GM18498 (cell line): ENCODE measurements around the gene CYP3A5.
"Not testable (repeated sequence)": the region's sequence is repeated elsewhere in the genome, so short reads cannot be mapped to it uniquely, and the experiment has no call there.

Experiments
- ATAC-seq: cut with Tn5 transposase; IDR thresholded peaks from one replicate; pipeline ENCODE4 v1.9.1; 2021; ENCODE audit warnings: mild to moderate bottlenecking, moderate library complexity; ENCODE audit not compliant: unreplicated experiment

The CYP3A5 gene

DNA sequence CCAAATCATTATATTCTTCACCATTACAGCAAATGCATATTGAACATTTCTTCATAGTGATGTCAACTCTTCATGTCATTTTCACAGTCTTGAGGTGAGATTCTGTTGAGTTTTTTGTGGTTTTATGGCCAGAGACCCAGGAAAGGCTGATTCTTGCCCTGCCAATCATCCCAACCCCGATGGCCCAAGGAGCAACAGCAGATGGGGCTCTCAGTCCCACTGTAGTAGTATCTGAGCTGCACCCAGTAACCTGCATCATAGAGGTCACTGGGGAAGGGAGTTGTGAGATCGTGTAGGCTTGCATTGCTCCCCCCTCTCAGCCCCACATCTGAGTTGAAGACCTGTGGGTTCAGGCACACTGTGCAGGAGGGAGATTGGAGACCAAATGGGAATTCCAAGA, 36.3 kb downstream of the CYP3A5 start:
- no peak for ATAC-seq

DNA sequence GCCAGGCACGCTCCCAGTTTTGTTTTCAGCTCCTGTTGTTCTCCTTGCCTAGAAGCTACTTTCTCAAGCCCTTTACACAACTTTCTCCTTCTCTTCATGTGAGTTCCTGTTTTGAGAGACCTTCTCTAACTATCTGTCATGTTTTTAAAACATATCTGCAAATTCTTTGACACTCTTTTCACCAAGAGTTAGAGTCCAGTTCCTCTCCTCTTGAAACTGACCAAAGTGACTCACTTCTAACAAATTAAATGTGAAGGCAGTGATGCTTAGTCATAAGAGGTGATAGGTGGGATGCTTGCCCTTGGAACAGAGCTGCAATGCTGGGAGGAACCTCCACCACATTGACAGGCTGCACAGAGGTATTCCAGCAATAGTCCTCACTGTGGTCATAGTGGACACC, 37.8 kb downstream of the CYP3A5 start:
- ATAC-seq: no peak

DNA sequence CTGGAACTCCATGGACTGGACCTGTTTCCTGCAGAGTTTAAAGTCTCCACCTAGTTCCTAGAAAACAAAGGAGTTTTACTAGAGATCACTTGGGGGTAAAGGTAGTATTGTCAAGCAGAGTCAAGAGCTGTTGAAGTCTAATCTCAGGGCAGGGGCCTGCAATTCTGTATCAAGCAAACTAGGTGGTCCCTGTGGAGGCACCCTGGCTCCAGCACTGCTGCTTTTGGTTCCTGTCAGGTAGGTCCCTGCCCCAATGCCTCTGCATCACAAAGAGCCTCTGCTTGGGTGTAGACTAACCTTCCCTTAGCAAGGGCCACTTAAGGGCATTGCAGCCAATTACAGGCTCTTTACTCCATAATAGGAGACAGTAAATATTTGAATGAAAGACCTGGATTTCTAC, 40.5 kb downstream of the CYP3A5 start:
- ATAC-seq: no peak

DNA sequence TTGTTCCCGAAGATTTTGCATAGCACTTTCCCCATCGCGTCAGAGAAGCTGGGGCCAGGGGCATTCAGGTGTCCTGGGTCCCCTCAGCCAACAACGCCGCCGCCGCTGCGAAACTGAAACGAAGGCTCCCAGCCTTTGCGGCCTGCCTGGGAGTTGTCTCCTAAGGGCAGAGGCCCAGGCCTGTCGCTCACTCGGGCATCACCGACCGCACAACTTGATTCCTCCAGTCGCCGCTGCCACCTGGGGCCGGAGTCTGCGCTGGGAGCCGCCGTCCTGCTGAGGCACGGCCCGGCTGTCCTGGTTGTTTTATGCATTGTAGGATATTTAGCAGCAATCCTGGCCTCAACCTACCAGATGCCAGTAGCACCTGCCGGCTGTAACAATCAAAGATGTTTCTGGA, 41.1 kb downstream of the CYP3A5 start:
- ATAC-seq: no peak

DNA sequence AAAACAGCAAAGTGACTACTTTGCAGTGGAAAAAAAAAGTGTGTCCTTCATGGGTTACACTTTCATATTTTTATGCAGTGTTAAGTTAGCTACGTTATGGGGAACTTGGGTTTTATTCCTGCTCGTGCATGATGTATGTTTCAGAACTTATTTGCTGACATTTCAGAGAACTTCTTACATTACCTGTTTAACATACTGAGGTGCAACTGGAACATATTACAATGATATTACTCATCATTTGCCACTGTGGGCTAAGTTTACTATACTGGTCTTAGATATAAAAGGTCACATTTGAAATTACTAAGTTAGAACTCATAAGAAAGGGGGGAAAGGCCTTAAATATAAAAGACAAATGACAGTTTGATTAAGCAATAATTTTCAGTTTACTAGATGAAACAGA, 42.4 kb downstream of the CYP3A5 start:
- ATAC-seq: not testable (repeated sequence)

DNA sequence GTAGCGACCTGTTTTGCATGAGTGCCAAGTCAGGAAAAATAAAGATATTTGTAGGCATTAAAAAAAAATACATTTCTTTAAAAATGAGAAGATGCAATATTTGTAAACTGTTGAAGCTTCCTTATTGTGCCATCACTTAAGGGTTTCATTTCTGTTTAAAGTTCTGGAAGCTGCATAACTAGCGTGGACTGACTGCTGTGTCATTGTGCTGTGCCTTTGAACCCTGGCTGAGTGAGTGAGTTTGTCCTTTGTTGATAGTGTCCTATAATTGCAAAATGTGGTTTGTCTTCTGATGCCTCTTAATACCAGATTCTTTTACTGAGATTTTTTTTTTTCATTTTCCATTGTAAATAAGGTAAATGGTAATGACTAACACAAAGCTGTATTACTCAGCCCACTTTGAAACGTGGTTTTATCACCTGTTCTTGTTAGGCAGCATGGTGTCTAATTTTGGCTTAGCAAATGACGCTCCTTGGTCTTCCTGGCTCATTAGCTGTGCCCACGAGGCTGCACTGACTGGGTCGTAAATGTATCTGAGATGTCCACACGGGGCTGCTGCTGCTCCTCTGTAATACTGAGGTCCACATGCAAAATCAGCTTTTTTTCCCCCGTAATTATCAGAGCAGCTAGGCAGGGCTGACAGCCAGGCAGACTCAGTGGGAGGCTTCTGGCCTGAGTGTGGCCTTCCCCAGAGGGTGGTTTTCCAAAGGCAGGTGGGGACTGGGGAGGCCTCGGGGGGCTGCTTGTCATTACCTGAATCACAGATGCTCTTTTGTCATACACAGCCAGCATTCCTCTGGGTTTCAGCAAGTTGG, 48.3 kb downstream of the CYP3A5 start:
- no peak for ATAC-seq

DNA sequence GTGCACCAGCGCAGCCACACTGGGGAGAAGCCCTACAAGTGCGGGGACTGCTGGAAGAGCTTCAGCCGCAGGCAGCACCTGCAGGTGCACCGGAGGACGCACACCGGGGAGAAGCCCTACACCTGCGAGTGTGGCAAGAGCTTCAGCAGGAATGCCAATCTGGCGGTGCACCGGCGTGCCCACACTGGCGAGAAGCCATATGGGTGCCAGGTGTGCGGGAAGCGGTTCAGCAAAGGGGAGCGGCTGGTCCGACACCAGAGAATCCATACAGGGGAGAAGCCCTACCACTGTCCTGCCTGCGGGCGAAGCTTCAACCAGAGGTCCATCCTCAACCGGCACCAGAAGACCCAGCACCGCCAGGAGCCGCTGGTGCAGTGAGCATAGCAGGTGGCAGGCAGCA, 50.2 kb downstream of the CYP3A5 start:
- ATAC-seq: no peak

DNA sequence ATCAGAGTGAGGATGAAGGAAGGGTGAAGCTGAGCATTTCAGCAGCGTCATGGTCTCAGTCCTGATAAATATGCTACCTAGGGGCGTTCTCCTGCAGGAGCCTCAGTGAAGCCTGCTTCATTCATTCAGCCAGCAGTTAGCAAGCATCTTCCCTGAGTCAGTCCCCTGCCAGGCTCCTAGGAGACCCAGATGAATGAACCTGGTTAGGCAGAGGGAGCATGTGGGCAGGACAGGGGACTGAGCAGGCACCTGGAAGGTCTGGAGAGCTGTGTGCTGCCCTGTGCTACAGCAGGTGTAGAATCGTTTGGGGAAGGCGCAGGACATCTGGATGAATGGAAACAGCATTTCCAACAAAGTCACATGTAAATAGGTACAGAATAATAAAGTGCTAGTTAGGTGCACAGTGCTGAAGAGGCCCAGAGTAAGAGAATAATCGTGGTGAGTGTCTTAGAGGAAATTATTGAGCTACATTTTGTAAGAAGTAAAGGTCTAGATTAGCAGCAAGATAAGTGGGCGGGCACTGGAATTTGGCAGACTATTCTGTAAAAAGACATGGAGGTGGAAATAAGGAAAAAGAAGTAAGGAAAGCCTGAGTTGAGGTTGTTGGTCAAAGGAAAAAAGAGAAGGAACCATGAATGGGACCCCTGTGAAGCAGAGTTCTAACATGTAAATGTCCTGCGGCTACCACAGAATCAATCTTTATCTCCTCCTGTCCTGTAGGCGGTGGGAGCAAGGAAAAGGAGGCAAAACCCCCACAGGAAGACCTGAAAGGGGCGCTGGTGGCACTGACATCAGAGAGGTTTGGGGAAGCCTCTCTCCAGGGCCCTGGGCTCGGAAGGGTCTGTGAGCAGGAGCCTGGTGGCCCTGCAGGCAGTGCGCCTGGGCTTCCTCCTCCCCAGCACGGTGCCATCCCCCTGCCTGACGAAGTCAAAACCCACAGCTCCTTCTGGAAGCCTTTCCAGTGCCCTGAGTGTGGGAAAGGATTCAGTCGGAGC, 51.0 kb downstream of the CYP3A5 start:
- no peak for ATAC-seq

DNA sequence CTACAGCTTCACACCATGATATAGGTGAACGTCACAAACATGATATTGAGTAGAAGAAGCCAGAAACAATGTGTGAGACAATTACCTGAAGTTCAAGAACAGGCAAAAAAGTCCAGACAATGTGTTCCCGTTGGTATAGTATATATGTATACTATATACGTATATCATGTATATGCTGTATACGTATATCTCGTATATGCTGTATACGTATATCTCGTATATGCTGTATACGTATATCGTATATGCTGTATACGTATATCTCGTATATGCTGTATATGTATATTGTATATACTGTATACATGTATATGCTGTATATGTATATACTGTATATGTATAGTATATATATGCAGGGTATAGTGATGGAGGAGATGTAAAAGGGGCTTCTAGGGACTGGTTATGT, 52.3 kb downstream of the CYP3A5 start:
- ATAC-seq: no peak

DNA sequence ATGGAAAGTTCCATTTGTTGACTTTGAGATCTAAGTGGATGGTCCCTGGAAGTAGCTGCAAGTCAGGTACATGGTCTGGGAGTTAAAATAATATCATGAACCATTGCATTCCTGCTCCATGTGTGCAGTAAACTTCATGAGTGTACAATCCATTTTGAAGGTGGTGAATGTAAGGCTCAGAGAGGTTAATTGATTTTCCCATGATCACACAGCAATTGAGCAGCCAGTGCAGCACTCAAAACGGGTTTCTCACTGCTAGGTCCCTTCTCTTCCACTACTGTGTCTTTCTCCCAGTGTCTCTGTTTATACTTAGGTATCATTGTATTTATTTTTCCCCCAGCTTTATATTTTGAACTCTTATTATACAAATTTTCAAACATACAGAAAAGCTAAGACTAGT, 53.1 kb downstream of the CYP3A5 start:
- ATAC-seq: no peak

DNA sequence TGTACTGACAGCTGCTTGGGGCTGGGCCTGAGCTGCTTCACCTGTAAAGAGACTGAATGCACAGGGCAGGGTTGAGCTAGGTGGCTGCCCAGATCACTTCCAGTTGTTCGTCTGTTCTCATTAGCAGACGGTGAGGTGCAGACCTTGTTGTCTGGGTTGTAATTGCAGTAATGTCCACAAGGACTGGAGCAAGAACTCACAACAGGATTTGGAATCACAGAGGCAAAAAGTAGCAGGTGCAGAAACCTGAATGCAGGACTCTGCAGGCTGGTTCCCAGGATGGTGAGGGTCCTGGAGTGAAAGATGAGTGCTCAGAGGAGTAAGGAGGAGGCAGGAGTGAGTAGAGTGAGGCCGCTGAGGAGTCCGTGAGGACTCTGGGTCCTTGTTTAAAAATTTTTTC, 53.8 kb downstream of the CYP3A5 start:
- no peak for ATAC-seq

DNA sequence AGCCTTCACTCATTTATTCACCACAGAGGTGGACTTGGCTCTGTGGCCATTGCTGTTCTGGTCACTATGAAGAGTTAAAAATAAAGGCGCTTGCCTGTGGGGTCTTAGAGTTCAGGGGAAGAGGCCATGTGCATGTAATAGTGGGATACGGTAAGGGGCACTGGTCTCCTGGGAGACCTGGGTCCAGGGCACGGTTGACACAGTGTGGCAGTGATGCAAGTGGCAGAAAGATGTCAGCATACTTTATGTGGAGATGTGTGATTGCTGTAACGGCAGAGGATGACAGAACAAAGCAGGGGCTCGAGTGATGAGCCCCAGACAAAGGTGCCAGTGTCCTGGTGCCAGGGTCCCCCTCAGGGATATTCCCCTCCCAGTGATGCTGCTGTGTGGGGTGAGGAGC, 54.5 kb downstream of the CYP3A5 start:
- ATAC-seq: no peak

DNA sequence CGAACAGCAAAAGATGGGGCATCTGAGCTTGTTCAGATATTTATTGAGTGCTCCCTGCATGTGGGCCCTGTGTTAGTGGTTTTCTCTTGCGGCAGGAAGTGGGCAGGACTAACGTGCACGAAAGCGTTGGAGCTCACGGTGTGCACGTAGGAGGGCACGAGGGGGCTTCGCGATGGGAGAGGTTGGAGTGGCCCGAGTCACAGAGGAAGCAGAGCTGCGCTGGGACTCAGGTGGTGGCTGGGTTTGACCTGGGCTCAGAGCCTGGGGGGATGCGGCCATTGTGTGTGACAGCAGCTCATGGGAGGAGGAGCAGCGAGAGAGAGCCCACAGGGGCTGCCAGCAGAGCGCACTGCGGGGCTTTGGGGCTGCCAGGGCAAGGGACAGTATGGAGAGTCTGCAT, 55.3 kb downstream of the CYP3A5 start:
- no peak for ATAC-seq

DNA sequence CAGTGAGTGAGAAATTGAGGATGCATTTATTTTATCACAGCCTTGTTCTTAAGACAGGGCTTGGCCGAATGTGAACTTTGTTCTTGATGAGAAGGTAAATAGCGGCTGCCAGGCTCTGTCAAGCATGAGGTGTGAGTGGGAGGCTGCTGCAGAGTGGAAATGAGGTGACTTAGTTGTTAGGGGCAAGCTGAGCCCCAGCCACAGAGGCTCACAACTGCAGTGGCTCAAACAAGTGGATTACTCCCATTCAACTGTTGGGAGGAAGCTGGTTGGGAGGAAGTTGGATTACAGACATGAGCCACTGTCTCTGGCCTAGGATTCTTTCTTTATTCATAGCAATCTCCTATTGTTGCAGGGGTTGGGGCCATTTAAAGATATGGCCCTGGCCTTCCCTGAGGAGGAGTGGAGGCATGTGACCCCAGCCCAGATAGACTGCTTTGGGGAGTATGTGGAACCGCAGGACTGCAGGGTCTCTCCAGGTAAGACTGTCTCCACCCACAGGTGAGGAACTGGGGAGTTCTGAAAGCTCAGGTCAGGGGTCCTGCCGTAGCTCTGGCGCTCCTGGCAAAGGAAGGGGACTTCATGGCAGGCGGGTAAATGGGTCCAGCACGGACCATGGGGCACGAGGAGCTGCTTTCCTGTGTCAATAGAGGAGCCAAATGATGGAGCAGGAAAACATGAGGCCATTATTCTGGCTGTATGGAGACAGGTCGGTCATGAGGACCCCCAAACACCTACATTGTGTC, 55.9 kb downstream of the CYP3A5 start:
- no peak for ATAC-seq

DNA sequence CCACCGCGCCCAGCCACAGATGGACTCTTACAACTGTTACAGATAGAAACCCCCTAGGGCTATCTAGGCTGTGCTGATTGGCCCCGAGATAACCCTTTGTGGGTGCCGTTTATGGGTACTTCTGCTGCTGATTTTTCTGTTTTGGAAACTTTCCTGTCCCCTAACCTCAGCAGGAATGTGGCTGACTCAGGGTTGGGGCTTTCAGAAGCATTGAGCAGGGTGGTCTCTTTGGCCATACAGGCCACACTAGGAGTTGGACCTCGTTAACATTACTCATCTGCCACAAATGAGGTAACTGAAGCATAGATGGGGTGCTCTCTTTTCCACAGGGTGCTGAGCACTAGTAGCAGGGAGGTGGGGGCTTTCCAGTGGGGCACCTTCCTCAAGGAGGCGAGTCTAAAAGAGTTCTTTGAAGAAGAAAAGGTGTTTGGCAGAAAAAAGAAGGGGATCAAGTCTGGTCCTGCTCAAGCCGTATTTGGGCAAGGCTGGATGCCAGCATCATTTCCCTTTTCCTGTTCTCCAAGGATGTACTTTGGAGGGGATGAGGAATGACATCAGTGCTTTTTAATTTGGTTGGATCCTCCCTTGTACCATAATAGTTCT, 56.6 kb downstream of the CYP3A5 start:
- ATAC-seq: no peak

DNA sequence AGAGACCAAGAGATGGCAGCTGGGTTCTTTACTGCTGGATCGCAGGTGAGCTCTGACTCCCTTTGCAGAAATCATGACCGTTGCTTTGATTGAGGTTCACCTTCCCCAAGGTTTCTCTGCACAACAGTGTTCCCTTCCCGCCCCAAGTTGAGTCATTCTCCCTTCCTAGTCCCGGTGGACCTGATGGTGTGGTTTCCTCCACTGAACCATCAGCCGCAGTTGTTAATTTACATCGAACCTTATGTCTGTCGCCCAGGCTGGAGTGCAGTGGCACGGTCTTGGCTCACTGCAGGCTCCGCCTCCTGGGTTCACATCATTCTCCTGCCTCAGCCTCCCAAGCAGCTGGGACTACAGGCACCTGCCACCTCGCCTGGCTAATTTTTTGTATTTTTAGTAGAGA, 57.2 kb downstream of the CYP3A5 start:
- no peak for ATAC-seq

DNA sequence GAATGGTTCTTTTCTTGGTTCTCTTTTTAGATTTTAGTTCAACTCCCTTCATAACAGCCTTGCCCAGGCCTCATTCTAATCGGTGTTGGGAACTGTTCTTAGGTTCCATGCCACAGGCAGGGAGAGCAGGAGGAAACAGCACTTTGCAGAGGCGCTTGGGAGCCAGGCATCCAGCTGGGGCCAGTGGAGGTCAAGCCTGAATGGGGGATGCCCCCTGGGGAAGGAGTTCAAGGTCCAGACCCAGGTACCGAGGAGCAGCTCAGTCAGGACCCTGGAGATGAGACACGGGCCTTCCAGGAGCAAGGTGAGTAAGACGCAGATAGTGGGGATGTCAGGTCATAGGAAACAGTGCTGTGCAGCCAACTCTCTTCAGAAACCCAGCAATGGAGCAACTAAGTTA, 58.5 kb downstream of the CYP3A5 start:
- no peak for ATAC-seq

DNA sequence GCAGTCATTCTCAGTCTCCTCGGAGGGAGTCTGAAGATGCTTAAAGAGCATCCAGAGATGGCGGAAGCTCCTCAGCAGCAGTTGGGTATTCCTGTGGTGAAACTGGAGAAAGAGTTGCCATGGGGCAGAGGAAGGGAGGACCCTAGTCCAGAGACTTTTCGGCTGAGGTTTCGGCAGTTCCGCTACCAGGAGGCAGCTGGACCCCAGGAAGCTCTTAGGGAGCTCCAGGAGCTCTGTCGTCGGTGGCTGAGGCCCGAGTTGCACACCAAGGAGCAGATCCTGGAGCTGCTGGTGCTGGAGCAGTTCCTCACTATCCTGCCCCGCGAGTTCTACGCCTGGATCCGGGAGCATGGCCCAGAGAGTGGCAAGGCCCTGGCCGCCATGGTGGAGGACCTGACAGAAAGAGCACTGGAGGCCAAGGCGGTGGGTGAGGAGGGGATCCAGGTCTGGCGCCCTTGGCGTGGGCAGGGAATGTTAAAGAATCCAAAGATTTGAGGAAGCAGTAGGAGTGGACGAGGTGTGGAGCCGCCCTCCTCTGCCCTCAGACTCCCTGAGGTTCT, 60.1 kb downstream of the CYP3A5 start:
- ATAC-seq: no peak

DNA sequence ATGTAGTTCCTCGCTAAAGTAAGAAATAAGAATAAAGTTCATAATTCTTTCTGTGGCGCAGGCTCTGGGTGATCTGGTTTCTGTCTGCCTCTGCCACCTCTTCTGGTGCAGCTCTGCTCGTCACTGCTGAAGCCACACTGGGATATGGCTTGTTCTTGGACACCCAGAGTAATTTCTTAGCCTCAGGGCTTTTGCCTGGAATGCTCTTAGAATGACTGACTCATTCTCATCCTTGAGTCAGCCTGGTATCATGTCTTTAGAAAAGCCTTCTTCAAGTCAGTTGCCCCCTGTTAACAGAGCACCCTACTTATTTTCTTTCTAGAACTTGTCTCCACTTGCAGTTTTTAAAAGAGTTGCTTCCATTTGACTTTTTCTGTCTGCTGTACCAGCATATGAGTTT, 61.1 kb downstream of the CYP3A5 start:
- ATAC-seq: no peak

DNA sequence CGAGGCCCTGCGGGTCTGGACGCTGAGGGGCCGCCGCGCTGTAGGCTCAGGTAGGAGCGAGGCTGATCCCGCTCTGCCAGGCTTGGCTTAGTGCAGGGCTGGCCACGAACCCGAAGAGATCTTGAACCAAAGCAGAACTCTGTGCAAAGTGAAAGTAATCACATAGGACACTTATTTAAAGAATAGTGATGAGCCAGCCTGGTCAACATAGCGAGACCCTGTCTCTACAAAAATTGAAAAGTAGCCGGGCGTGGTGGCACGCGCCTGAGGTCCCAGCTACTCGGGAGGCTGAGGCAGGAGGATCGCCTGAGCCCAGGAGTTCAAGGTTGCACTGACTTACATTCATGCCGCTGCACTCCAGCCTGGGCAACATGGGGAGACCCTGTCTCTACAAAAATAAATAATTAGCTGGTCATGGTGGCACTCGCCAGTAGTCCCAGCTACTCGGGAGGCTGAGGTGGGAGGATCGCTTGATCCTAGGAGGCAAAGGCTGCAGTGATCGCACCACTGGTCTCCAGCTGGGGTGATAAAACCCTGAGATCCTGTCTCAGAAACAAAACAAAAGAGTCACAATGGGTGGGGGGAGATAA, 62.5 kb downstream of the CYP3A5 start:
- no peak for ATAC-seq
